Hepatocyte (in vitro differentiated cells): ENCODE results near the gene KDM4B. TPM values are rescaled to one million over a fixed set of nuclear protein-coding genes. Genes with fewer than 3 reads are reported as not detected.

Experiments
- DNase-seq: peaks from one replicate; pipeline ENCODE4 v3.0.0-alpha.2; 2016; ENCODE audit warnings: low spot score
- H2AFZ ChIP-seq: fragments of 200-600 bp; sonication (generic); 2 replicates; pipeline ENCODE4 v1.6.0; 2016; ENCODE audit warnings: antibody characterized with exemption, mild to moderate bottlenecking
- H3K27ac ChIP-seq: fragments of 200-600 bp; sonication (generic); 2 replicates; pipeline ENCODE4 v1.5.1; 2016; ENCODE audit warnings: mild to moderate bottlenecking
- H3K27me3 ChIP-seq: fragments of 200-600 bp; sonication (generic); 2 replicates; pipeline ENCODE4 v1.6.1; 2016
- H3K36me3 ChIP-seq: fragments of 200-600 bp; sonication (generic); replicated peaks from 2 replicates; pipeline ENCODE4 v1.5.1; 2016; ENCODE audit warnings: low read depth; ENCODE audit not compliant: insufficient read depth
- H3K4me1 ChIP-seq: fragments of 200-600 bp; sonication (generic); 2 replicates; pipeline ENCODE4 v1.5.1; 2016; ENCODE audit warnings: mild to moderate bottlenecking, moderate library complexity; ENCODE audit not compliant: insufficient read depth
- H3K4me2 ChIP-seq: fragments of 200-600 bp; sonication (generic); 2 replicates; pipeline ENCODE4 v1.6.0; 2016
- H3K4me3 ChIP-seq: fragments of 200-600 bp; sonication (generic); 2 replicates; pipeline ENCODE4 v1.5.1; 2016; ENCODE audit warnings: mild to moderate bottlenecking
- H3K79me2 ChIP-seq: fragments of 200-600 bp; sonication (generic); 2 replicates; pipeline ENCODE4 v1.6.0; 2017; ENCODE audit warnings: mild to moderate bottlenecking
- H3K9me2 ChIP-seq: fragments of 200-600 bp; sonication (generic); replicated peaks from 2 replicates; pipeline ENCODE4 v1.6.0; 2017; ENCODE audit warnings: mild to moderate bottlenecking; ENCODE audit not compliant: insufficient read depth
- H3K9me3 ChIP-seq: fragments of 200-600 bp; sonication (generic); 2 replicates; pipeline ENCODE4 v1.5.1; 2016; ENCODE audit warnings: low read depth, mild to moderate bottlenecking
- H4K20me1 ChIP-seq: fragments of 200-600 bp; sonication (generic); 2 replicates; pipeline ENCODE4 v1.6.0; 2016; ENCODE audit warnings: mild to moderate bottlenecking; ENCODE audit not compliant: insufficient read depth, poor library complexity, severe bottlenecking
- CTCF ChIP-seq: fragments of 200-600 bp; sonication (generic); IDR thresholded peaks from 2 replicates; pipeline ENCODE4 v1.5.1; 2016; ENCODE audit warnings: antibody characterized with exemption, mild to moderate bottlenecking; ENCODE audit not compliant: poor library complexity
- EZH2 ChIP-seq: fragments of 200-600 bp; sonication (generic); IDR thresholded peaks from 2 replicates; pipeline ENCODE4 v1.6.1; 2016; ENCODE audit warnings: antibody characterized with exemption, mild to moderate bottlenecking, borderline replicate concordance
- EZH2phosphoT487 ChIP-seq: fragments of 200-600 bp; sonication (generic); IDR thresholded peaks from one replicate; pipeline ENCODE4 v1.6.1; 2018; ENCODE audit warnings: antibody characterized with exemption, mild to moderate bottlenecking, low read depth, moderate library complexity; ENCODE audit not compliant: unreplicated experiment, severe bottlenecking
- WGBS: methylation state at CpG from one replicate; pipeline ENCODE4 v1.1.6; 2016; ENCODE audit warnings: low lambda C conversion rate; ENCODE audit errors: missing lambda C conversion rate; 5-methylcytosine and 5-hydroxymethylcytosine counted together
- polyA plus RNA-seq: library from polyadenylated mRNA; unstranded; fragments of >200 nt; fragmentation: Nextera tagmentation; extraction: Ambion mirVana; gene quantifications from 2 replicates; pipeline ENCODE4 v1.2.1, GENCODE V29; 2016
- total RNA-seq: library from RNA; depleted of rRNA; stranded (reverse); fragments of >200 nt; gene quantifications from 2 replicates; pipeline ENCODE4 v1.2.3, GENCODE V29; 2014

The KDM4B gene
- total and polyA plus RNA-seq, 2 experiments from 2014 or later = 22.2 to 29.6 TPM

DNA sequence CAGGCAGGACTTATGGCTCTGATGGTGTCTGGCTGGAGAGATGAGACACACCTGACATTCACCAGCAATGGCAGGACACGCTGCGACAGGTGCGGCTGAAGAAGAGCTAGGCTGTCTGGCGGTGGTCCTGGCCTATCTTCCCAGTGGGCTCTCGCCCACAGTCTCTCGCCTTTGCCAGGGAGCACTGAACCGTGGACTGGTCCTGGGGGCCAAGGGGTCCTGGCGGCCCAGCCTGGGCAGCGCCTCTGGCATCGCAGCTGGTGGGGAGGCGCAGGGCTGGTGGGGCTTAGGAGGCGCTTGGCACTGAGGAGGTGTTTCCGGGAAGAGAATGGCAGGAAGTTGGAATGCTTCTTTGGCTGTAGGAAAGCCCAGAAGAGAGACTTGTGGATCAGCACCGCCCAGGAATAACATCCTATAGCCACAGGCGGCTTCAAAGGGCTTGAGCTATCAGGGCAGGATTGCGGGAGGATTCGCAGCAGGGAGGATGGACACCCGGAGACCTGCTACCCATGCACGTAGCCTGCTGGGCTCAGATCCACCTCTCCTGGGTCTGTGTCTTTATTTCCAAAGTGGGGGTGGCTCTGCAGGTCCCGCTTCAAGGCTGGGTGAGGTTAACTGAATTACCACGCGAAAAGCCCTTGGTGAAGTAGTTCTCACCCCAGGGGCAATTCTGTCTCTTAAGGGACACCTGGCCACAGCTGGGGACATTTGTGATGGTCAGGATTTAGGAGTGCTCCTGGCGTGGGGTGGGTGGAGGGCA is 14.6 kb downstream of the KDM4B start:
- TF ChIP-seq EZH2phosphoT487 (no peak), CTCF (no peak), EZH2 (no peak)
- no peaks in the 10 kb centered on the region for H3K9me2 ChIP-seq
- peaks cover 98% of the 10 kb centered on the region for H3K79me2 ChIP-seq
- no peak overlapping the region for H2AFZ ChIP-seq
- H3K4me3 ChIP-seq = no peak overlapping the region
- H4K20me1 ChIP-seq = peaks cover 98% of the 10 kb centered on the region
- H3K36me3 ChIP-seq = no peaks in the 10 kb centered on the region
- H3K9me3 ChIP-seq = no peaks in the 10 kb centered on the region
- H3K27me3 ChIP-seq = no peaks in the 10 kb centered on the region
- no peak overlapping the region for H3K27ac ChIP-seq
- H3K4me2 ChIP-seq = no peak overlapping the region
- H3K4me1 ChIP-seq = peaks cover 18% of the 10 kb centered on the region
- no peak for DNase-seq
- 92% methylated on average over 23 of the region's 23 CpGs for WGBS

DNA sequence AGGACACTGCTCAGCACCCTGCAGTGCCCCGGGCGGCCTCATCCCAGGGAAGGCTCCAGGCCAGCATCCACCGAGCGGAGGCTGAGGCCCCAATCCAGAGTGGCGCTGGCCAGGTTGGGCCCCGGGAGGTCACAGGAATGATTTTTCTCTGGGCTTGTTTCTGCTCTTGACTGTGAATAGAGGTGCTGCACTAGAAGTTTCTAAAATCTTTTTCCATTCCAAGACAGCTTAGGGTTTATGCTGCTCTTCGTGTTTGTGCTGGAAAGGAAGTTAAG is 15.1 kb downstream of the KDM4B start:
- H4K20me1 ChIP-seq = peaks cover 98% of the 10 kb centered on the region
- DNase-seq = no peak
- H3K9me2 ChIP-seq = no peaks in the 10 kb centered on the region
- H3K4me2 ChIP-seq = no peak overlapping the region
- H3K27me3 ChIP-seq = no peaks in the 10 kb centered on the region
- H3K79me2 ChIP-seq = peaks cover 98% of the 10 kb centered on the region
- TF ChIP-seq CTCF (no peak), EZH2phosphoT487 (no peak), EZH2 (no peak)
- 95% methylated on average over 7 of the region's 7 CpGs for WGBS
- no peaks in the 10 kb centered on the region for H3K36me3 ChIP-seq
- no peak overlapping the region for H2AFZ ChIP-seq
- H3K9me3 ChIP-seq = no peaks in the 10 kb centered on the region
- peaks cover 18% of the 10 kb centered on the region for H3K4me1 ChIP-seq
- no peak overlapping the region for H3K27ac ChIP-seq
- H3K4me3 ChIP-seq = no peak overlapping the region

DNA sequence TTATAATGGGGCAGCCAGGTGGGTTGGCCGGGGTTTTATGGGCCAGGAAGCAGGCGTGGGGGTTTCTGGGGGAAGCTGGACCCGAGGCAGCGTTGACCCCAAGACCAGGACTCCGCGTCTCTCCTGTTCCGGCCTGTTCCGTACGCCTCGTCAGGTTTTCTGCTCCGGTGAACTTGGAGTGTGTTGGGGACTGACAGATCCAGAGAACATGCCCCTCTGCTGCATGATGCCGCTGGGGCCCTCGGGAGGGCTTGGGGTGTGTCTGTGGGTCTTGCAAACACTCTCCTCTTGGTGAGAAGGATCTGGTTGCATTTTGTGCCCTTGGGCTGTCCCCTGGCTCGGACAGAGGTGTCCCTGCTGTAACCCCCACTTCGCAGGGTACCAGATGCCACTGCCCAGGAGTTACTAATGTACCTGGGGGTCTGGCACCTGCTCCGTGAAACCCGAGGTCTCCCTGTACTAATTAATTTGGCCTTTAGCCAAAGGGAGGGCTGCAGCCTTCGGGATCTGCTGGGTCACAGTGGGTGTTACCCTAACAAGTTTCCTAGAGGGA is 15.6 kb downstream of the KDM4B start:
- no peak overlapping the region for H3K4me2 ChIP-seq
- H3K27me3 ChIP-seq = no peaks in the 10 kb centered on the region
- no peak for DNase-seq
- H3K79me2 ChIP-seq = peaks cover 98% of the 10 kb centered on the region
- H4K20me1 ChIP-seq = peaks cover 97% of the 10 kb centered on the region
- no peaks in the 10 kb centered on the region for H3K9me3 ChIP-seq
- no peak overlapping the region for H2AFZ ChIP-seq
- WGBS = 80% methylated on average over 18 of the region's 18 CpGs
- no peak overlapping the region for H3K4me3 ChIP-seq
- no peak overlapping the region for H3K27ac ChIP-seq
- no peaks in the 10 kb centered on the region for H3K36me3 ChIP-seq
- H3K9me2 ChIP-seq = no peaks in the 10 kb centered on the region
- peaks cover 18% of the 10 kb centered on the region for H3K4me1 ChIP-seq
- no peak for TF ChIP-seq CTCF
- no peak for TF ChIP-seq EZH2phosphoT487
- TF ChIP-seq EZH2 = no peak
